Right renal pelvis (tissue), 4 donors: ENCODE measurements around the gene IZUMO3. TPM values are rescaled to one million over a fixed set of nuclear protein-coding genes. Genes with fewer than 3 reads are reported as not detected.
"Not testable (repeated sequence)": the region's sequence is repeated elsewhere in the genome, so short reads cannot be mapped to it uniquely, and the experiment has no call there.

Source experiments
- DNase-seq, 4 donors: peaks; one replicate each; pipeline ENCODE4 v3.0.0-alpha.2; 2013; ENCODE audit warnings: low read depth in 4 of 4, low spot score in 3 of 4, missing footprints in 1 of 4
- polyA plus RNA-seq, 4 donors: library from polyadenylated mRNA; unstranded; fragments of 120-200 nt; gene quantifications; one replicate each; pipeline ENCODE4 v1.2.1, GENCODE V29; 2013; ENCODE audit not compliant: insufficient read length in 4 of 4

Gene IZUMO3, protein sequence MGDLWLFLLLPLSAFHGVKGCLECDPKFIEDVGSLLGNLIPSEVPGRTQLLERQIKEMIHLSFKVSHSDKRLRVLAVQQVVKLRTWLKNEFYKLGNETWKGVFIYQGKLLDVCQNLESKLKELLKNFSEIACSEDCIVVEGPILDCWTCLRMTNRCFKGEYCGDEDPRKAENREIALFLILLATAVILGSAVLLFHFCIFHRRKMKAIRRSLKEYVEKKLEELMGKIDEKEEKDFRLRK
- polyA plus RNA-seq, result not detected

DNA sequence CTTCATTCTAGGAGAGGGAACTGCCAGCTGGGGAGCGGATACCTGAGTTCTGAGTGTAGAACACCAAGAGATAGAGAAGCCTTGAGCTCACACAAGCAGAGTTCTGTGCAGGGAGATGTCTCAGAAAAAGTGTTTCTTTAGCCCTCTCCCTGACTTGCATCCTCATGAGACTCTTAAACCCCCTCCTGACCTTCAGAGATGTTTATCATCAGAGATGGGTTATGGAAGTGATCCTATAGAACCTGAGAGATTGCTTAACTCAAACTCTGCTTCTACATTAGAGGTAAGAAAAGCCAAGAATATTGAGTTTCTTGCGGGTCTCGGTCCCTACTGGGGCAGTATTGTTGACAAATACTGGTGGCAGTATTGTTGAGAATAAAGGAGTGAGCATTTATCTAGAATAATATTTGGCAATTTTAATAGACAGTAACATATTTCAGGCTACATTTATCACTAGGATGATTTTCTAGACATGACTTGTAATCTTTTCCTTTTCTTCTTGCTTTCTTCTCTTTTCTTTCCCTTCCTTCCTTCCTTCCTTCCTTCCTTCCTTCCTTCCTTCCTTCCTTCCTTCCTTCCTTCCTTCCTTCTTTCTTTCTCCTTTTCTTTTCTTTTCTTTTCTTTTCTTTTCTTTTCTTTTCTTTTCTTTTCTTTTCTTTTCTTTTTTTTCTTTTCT is at the start of gene IZUMO3:
IZUMO3 (minus strand) TSS at position 51 of the 676 bp plus-strand sequence. CDS start 248 bp downstream, outside the sequence.
- DNase-seq, result no peak

DNA sequence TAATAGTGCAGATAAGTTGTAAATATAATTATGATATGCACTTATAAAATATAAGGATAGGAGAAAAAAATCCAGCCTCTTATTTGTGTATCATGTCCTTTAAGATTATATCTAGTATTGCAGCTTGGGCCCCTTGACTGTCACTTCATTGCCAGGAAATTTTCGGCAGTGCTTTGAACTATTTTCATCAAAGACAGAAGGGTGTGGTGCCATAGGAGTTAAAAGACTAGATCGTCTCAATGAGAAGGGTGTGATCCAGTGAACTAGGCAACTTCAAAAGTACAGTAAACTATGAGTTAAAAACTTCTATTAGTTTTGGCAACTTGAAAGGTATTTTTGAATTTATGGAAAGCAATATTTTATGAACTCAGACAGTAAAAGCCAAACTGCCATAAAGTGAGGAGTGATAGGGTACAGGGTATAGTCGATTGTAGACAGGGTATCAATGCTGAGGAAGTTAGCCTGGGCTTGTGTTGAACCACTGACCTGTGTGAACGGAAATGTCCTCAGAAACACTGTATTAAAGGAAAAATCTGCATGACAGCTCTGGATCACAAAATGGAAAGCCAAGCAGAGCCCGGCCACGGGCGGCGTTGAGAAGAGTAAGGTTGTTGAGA is 48.6 kb upstream of the IZUMO3 start:
- no peak for DNase-seq

DNA sequence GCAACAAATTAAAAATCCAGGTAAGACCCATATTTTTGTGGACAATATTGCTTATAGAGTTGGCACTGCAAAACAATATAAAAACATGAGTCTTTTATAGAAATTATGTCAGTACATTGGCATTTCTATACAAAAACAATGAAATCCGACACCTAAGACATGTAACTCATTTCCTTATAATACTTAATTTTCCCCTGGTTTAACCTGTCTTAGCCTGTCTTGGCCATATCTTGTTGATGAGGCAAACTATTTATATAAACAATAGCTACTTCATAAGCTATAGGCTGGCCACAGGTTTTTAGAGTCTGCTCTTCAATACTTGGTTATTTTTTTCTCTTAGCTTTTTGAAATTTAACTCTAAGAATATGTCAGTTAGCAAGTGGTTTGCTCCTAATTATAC is 44.7 kb upstream of the IZUMO3 start:
- no peak for DNase-seq

DNA sequence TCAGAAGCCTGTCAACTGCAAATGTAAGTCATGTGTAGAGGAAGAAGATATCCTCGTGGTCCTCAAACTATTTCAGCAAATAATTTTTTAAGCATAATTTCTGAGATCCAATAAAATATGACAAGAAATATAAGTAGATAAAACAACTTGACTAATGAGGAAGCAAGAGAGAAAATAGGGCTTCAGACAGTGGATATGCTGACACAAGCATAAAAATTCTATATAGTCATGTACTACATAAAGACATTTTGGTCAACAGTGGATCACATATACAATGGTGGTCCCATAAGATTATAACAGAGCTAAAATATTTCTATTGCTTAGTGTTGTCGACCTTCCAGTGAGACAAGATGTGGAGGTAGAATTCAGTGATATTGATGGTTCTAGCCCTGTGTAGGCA is 42.2 kb upstream of the IZUMO3 start:
- no peak for DNase-seq

DNA sequence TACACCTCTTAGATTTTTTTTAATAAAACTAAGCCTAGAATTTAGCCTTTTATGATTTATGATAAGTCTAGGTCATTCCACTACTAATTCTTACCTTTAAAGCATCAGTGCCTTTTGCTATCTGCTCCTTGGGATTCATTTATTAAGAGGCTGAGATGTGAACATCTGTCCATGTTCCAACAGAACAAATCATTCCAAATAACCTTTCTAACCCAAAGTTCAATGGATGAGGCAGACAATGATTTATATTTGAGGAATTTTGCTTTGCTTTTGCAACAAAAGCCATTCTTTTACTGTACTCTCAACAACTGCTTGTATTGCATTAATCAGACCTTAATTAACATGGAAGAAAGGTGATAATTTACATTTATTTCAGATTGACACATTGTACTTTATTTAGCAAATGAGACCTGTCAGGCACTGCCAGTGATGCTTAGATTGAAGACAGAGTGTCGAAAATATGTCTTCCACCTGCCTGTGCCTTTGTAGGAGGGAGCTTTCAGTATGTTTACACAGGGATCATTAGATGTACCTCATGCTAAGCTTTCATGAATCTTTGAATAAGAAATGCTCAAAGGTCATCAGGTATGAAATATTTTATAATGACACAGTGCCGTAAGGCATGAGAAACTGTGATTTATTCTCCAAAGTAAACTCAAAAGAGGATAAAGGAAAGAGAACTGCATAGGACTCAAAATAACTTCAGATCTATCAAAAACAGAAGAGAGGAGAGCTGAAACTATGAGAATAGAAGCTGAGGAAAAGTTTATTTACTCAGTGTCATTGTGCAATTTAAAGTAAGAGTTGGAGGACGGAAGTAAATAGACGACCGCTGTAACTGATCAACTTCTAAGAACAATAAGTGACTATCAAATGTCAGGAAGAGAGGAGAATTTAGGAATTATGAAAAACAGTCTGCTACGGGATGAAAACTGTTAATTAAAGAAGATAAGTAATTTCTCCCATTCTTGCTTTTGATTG is 36.7 kb upstream of the IZUMO3 start:
- no peak for DNase-seq

DNA sequence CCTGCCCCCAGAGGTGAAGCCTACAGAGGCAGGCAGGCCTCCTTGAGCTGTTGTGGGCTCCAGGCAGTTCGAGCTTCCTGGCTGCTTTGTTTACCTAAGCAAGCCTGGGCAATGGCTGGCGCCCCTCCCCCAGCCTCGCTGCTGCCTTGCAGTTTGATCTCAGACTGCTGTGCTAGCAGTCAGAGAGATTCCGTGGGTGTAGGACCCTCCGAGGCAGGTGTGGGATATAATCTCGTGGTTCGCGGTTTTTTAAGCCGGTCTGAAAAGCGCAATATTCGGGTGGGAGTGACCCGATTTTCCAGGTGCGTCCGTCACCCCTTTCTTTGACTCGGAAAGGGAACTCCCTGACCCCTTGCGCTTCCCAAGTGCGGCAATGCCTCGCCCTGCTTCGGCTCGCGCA is 34.3 kb upstream of the IZUMO3 start:
- DNase-seq, result not testable (repeated sequence)

DNA sequence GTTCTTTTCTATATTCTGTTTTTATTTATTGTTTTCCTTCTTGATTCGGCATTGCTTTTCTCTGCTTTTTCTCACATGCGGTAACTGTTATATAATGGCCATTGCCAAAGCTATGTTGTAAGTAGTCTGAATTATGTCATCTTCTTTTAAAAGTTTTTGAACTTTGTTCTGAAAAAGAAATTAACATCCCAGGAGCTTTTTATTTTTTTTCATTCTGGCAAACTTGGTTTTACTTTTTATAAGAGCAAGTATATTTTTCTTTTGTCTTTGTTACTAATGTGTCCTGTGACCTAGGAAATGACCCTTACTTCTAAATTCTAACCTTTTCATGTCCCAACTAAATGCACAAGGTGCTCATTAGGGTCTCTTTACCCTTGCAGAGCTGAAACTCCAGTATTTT is 26.7 kb upstream of the IZUMO3 start:
- no peak for DNase-seq

DNA sequence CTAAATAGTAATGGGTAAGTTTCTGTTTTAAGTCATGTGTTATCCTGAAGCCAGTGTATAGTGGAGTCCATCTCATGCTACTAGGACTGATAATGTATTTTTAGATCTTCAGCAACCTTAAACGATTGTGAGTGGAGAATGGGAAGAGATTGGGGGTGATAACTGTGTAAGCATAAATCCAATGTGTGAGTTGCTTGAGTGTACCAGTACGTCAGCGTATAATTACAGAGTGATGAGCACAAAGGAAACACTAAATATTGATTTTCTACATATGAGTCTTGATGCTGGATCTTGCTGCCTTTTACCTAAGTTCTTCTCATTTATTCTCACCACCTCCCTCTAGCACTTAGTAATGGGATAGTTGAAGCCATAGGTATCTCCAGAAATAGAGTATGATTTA is 16.3 kb upstream of the IZUMO3 start:
- no peak for DNase-seq

DNA sequence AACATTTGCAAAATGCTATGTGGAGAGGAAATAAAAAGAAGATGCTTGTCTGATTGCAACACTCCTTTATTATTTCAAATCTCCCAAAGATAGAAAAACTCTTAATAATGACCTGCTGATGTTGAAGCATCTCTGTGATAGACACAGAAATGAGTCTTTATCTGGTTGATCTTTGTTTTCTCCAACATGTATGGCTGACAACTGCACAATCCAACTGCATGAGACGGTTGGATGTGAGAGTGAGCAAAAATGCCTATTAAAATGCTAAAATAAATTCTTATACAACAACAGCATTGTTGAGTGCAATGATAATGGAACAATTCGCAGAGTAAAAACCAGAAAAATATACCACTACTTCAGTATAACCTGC is 7.5 kb upstream of the IZUMO3 start:
- no peak for DNase-seq

DNA sequence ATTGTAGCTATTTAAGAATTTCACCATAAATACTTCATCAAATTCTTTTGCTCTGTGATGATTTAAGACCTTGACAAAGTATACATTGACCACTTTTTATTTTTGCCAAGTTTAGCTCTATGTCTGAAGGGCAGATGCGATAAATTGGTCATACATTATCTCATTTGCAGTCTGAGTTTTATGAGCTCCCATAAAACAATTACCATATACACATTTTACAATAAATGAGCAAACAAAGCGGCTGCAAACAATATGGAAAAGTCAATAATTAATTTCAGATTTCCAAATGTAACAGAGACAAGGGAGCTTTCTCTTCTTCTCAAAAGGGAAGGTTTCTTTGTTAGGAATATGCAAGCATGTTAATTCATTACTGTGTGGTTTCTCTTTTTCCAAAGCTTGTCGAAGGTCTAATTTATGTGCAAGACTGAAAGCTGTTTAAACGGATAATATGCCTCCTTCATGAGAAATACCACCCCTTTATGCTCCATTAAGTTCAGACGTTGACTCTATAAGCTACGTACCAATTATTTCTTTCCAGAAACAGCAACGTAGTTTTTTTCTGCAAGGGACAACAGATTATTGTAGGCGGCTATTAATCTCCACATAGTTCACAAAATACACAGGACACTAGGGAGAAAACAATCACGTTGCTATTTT is 7.0 kb upstream of the IZUMO3 start:
- DNase-seq, result no peak

DNA sequence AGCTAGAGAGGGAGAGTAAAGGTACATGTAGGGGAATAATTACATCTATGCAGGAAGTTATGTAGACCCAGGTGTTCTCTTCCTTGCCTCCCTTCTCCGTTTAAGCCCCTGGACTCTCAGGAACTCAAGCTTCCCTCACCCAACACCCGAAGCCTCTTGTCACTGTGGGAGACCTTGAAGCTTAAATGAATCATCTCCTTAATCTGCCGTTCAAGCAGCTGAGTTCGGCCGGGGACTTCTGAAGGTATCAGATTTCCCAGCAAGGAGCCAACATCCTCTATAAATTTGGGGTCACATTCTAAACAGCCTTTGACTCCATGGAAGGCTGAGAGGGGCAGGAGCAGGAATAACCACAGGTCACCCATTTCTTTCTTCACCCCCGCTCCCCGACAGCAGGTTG is 412 bp downstream of the IZUMO3 start:
- no peak for DNase-seq

DNA sequence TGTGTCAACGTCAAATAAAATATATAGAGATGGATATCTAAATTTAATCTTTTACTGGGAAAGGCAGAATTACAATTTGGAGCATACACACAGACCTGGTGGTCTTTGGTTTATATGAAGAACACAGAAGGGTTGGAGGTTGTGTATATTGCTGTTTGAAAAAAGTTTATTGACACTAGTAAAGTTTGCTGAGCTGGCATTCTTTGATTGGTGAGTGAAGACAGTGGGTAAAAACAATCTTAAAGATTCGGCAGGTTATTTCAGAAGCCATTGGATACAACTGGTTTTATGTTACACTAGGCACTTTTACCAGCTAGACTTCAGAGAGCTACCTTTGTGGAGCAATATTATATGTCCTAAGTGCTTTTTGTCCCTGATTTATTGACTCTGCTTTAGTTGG is 27.2 kb downstream of the IZUMO3 start:
- no peak for DNase-seq

DNA sequence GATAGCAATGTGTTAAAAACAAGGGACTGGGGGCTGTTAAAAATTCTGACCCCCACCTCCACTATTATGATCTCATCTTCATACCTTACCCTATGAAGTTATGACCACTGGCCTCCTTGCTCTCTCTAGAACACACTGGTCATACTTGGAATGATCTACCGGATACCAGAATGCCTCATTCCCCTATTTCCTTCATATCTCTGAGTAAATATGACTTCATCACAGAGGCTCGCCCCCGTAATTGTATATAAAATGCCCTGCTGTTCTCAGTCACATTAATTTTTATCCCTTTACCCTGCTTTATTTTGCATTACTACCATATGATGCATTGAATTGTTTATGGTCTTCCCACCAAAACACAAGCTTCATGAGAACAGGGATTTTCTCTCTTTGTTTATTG is 29.2 kb downstream of the IZUMO3 start:
- no peak for DNase-seq

DNA sequence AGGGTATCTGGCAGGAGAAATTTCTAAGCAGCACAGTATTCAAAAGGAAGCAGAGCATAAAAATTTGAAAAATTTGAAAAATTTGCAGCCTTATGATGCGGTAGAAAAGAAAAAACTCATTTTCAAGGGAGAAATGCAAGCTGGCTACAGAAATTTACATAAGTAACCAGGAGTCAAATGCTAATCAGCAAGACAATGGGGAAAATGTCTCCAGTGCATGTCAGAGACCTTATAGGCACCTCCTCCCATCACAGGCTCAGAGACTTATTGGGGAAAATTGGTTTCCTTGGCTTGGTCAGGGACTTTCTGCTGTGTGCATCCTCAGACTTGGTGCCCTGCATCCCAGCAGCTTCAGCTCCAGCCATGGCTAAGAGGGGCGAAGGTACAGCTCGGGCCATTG is 35.8 kb downstream of the IZUMO3 start:
- no peak for DNase-seq

DNA sequence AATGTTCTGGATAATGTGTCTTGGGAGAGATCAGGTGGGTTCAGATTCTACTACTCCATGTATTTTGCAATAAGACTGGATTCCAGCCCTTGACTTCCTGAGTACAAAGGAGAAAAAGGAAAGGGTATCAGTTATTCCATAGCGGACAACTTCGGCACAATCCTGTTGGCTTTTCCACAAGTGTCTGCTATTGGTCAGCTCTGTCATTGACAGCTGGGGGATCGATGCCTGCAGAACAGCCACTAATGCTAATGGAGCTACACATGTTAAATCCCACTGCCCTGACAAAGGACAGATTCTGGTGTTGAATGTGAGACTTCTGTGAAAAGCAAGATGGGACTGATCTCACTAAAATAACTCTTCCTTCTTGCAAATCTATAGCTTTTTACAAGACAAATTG is 41.2 kb downstream of the IZUMO3 start:
- DNase-seq, result no peak

DNA sequence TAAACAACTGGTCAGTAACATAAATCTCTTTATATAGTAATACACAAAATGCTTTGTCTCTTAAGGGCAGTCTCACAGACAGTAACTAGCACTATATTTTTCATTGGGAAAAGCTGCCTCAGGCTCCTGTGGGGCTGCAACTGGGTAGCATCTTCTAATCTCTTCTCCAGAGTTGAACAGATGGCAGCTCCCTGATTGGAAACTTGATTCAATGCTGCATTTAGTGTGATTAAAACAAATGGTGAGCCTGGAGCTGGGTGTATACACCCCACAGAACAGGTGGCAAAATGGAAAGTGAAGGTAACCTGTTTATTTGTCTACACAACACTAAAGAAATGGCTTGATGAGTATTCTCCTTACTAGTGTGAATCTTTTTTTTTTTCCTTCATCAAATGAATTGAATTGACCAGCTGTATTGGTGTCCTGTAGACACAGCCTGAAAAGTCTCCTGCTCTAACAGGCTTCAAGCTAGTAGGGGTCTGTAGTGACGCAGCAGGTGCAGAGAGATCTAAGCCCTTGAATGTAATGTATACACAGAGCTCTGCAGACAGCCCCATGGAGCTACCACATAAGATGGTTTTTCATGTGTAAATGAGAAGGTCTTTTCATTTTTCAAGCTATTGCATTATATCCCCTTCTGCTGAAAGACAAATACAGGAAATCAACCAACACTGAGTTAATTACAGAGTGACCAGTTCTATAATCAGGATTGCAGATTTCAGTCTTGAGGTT is 43.3 kb downstream of the IZUMO3 start:
- DNase-seq, result no peak

DNA sequence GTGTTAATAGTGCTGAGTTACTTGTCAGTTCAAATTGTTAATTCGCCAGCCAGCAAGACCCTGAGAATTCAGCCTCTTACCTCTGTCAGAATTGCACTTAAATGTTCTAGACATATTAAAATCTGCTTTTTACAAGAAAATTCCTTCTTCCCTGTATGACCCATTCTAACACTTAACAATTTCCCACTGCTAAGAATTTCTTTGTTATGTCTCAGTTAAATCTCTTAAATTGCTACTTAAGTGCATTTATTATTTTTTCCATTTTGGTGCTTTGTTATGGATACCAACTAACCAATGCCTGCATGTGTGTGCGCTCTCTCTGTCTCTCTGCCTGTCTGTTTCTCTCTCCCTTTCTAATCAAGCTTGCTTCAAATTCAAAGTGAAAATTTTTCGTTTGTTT is 44.9 kb downstream of the IZUMO3 start:
- no peak for DNase-seq

DNA sequence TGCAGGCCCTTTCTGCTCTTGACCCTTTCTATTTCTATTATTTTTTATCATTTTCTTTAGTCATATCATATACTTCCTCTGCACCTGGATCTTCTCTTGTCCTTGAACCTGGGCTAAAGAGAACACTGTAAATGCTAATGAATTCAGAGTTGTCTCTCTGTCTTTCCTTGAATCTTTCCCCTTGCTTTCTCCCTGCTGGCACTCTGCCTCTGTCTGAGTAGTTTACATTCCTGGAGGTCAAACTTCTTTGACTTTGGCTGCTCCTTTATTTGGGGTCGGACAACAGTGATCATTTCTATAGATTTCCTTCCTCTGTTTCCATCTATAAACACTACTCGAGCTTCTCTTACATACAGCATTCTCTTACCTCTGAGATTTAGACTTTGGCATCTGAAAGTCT is 47.1 kb downstream of the IZUMO3 start:
- DNase-seq, result no peak

DNA sequence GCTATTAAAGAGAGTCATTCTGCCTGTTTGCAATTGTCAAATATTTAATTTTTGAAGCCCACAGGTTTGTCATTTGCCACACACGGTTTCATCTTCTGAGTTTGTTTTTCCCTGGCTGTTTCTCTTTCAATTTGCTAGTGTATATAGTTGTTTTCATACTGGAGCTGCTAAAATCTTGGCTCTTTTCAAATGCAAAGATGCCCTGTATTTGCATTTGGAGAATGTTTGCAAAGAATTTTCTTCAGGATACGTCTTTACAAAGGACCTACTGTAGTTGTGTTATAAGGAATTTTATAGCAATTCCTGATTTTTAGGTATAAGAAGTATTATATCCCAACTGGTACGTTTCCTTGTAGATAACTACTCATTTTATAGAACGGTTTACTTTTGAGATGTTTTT is 48.0 kb downstream of the IZUMO3 start:
- DNase-seq, result no peak
